Stimulated activated CD4-positive, alpha-beta T cell treated with anti-CD3 and anti-CD28 coated beads, Interleukin-4, amount 100 ng/mL, for 4 hours (primary cell): ENCODE measurements around the gene FXYD1.

Source experiments
- DNase-seq, 2 experiments: peaks; one replicate each; pipeline ENCODE4 v3.0.0-alpha.2; 2020

The FXYD1 gene

DNA sequence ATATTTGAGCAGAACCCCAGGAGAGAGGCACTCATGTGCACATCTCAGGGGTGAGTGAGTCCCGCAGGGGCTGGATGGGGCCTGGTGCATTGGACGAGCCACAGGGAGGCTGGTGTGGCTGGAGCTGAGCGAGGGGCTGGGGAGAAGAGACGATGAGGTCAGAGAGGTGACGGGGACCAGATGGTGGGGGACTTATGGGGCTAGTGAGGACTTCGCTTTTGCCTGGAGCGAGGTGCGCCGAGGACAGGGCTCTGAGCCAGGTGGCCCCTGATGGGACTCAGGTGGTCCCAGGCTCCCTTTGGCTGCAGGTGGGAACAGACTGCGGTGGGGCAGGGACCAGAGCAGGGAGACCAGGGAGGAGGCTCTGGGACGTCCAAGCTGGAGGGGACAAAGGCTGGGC lies 29.9 kb upstream of the FXYD1 start:
- DNase-seq: no peak

DNA sequence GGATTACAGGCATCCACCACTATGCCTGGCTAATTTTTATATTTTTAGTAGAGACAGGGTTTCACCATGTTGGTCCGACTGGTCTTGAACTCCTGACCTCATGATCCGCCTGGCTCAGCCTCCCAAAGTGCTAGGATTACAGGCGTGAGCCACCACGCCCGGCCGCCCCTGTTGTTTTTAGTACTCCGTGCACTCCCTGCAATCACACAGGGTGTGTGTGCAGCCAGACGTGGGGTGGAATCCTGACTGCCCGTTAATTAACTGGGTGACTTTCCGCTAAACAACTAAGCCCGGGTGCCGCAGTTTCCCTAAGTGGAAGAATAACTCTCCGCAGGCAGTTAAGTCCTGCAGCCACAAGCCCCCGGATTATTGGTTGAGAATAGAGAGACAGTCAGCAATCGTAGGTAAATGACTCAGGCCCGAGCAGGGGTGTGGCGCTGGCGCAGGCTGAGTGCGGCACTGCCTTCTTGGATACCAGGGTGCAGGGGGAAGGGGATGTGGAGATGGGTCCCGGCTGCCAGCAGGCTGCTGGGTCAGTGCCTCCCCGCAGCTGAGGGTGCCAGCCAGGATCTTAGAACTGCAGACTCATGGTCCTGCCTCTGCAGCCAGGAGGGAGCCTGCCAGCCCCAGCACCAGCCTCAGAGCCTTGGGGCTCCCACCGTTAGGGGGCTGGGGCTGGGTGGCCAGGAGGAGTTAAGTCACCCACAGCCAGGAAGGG lies 29.1 kb upstream of the FXYD1 start:
- no peak for DNase-seq

DNA sequence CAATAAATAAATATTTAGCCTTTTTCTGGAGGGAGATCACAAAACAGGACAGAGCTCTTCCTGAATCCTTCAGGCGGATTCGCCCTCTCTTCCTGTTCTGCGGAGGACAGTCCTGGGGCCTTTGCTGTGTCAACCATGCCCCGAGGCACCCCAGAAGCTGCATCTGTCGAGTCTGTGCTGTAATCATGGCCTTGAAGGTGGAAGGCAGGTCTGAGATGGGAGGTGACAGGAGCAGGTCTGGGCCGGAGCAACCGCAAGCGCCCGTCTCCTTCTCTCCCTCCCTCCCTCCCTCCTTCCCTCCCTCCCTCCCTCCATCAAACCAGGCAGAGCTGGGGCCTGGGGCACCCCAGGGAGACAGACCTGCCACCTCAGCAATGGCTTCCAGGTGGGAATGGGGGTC lies 27.6 kb upstream of the FXYD1 start:
- DNase-seq: no peak

DNA sequence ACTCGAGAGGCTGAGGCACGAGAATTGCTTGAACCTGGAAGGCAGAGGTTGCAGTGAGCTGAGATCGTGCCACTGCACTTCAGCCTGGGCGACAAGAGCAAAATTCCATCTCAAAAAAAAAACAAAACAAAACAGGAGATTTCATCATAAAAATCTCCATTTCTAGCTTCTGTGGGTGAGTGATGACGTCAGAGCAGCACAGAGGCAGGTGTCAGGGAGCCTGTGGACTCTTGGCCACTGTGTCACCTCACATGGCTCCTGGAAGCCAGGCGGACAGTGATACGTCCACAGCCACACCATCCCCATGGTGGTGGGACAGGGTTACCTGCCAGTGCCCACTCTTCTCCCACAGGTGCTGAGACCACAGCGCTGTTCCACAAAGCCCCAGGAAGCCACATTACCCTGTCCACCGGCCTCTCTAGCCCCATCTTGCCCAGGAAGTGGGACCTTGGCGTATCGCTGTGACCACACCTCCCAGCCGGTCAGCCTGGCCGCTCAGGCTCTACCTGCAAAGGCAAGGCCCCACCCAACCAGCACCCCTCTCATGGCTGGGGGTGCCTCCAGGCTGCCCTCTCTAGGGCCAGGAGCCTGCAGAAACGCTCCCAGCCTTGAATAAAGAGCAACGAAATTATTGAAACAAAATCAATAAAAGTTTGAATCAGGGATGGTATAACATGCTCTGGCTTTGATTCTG lies 25.5 kb upstream of the FXYD1 start:
- DNase-seq: no peak

DNA sequence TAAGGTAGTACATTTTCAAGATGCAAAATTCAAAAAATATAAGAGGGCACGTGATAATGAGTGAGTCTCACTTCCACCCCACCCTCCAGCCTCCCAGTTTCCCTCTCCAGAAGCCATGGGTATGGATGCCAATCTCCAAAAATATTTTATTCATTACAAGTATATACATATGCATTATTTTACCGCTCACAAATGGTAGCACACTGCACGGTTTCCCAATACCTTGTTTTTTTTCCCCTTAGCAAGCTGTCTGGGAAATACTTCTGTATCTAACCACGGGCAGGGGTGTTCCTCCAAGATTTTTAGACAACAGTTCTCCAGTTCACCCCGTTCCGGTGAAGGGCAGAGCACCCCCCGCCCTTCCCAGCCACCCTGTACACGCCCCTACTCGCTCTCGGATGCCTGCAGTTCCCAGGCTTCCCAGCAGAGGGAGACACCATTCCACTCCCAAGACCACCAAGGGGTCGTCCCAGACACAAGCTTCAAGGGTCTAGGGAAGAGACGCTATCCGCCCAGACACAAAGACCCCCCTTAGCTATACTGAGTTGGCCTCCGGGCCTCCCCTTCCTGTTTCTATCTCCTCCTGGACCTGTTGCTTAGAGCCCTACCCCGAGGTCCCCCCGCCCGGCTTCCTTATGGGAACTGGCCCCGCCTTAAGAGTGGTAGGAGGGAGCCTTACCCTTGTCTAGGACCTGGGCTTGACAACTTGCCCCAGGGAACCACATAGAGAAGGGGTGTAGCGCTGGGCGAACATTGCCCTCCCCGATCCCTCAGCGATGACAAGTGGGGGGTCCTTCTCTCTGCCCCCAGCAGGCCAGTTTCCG lies 24.1 kb upstream of the FXYD1 start:
- DNase-seq: peak; percentile 54 to 68

DNA sequence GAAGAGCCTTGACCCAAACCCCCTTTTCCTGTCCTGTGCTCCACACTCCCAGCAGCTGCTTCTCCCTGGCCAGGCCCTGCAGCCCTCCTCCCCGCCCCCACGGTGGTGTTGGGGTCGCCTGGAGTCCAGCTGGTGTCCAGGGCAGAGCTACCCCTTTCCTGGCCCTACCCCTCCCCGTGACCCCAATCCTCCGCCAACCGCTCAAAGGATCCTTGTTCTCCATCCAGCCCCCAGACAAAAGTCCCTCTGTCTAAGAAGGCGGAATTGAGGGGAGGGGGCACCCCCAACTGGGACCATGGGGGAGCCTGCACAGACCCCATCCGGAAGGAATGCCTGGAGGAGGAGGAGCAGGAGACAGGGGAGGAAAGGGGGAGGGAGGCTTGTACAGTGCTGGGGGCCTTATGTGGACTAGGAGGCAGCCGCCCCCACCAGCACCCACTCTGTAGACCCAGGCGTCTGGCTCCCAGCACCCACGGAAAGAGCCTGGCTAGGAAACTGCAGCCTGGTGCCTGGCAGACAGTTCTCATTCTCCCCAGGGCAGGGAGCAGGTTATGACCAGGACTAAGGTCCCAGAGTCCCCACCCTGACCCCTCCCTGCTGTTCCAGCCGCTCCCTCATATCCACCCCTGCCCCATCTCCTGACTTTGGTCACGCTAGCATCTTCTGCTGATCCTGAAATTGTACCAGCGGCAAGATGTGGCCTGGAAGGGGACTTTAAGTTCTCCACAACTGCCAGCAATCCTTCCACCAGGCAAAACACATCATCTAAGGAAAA lies 23.3 kb upstream of the FXYD1 start, which contains the start of gene FXYD3:
Gene FXYD3, plus strand, starts transcription at position 647 of the 775 bp plus-strand sequence. CDS start 3,554 bp downstream, outside the sequence.
- no peak for DNase-seq

DNA sequence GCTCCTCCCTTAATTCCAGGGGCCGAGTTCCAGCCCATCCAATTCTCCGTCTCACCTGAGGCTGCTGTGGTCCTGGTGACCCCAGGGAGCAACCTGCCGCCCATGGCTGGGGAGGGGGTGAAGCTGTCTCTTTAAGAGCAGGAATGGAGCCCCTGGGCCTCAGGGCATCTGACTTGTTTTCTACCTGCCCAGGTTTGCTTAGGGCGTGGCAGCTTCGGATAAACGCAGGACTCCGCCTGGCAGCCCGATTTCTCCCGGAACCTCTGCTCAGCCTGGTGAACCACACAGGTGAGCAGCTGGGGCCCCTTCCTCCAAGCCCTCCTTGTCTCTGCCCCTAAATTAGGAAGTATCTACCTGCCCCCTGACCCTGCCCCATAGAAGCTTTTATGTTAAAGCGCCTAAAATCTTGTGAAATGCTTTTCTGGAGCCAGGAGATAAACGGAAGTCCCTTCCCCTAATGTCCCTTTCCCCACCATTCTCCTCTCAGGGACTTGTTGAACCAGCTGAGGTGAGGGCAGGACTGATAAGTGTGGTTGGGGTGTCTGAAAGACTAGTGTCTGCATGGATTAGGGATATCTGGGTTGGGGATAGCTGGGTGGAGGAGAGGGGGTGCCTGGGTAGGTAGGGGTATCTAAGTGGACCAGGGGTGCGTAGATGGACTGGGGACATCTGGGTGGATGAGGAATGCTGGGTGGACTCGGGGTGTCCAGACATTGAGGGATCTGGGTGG lies 22.4 kb upstream of the FXYD1 start:
- DNase-seq: no peak

DNA sequence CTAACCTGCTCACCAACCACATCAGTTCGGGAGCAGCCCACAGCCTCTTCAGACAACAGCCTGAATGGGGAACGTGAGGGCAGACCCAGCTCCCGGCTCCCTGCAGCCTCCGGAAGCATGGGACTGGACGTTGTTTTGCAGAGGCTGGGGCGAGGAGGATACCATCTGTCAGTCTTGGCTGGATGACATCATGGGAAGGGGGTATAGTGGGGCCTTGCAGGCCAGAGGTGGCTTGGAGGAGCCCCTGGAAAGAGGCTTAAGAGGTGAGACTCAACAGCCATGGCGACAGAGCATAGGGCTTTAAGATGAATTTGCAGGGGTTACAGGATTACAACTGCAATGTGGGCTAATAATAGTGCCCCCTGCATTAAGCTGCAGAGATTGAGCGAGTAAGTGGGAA lies 21.5 kb upstream of the FXYD1 start:
- DNase-seq: no peak

DNA sequence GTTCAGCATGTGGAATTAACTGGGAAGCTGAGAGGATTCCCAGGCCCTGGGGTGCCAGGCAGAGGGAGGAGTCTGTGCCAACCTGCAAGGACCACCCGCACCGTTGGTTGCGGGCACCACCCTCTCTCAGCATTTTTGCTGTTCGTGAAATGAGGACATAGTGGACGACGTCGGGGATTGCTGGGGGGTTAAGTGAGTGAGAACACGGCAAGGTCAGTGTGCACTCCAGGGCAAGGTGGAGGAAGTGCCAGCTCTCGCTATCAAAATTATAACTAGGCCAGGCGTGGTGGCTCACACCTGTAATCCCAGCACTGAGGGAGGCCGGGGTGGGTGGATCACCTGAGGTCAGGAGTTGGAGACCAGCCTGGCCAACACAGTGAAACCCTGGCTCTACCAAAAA lies 20.8 kb upstream of the FXYD1 start:
- DNase-seq: no peak

DNA sequence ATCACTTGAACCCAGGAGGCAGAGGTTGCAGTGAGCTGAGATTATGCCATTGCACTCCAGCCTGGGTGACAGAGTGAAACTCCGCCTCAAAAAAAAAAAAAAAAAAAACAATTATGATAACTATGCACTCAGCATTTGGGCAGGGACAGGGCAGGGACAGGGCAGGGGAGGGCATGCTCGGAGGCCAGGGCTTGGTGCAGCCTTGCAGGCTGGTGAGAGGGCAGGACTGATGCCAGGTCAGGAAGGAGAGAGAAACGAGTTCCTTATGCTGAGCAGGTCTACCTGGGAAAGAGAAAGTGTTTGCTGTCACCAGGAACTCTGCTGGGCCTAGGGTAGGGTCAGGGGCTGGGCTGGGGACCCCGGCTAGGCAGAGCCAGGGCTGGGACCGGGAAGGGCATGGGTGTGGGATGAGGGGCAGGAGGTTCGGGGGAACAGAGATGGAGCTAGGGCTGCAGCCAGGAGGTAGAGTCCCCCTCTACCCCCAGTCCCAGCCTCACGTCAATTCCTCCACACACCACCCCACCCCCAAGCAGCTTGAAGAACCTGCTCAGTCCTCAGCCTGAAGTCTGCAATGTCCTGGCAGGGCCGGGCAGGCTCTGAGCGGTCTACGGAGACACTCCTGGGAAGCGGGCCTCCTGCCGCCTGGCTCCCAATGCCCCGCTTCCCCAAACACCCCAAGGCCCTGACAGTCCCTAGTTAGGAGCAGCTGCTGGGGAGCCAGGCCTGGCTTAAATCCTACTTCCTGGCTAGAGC lies 20.2 kb upstream of the FXYD1 start:
- DNase-seq: no peak

DNA sequence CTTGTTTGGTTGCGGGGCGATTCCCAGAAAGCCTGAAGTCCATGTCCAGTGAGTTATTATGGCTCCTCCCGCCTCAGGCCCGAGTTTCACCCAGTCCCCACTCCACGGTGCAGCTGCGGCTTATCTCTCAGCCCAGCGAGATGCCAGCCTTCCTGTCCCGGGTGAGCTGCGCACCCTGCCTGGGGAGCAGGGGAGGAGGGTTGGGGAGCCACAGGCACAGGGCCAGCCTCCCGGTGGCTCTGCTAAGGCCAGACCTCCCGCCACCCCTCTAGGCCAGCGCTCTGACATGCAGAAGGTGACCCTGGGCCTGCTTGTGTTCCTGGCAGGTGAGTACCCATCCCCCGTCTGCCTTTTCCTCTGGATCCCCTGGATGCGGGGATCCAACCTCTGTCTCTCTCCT lies 19.5 kb upstream of the FXYD1 start:
- no peak for DNase-seq

DNA sequence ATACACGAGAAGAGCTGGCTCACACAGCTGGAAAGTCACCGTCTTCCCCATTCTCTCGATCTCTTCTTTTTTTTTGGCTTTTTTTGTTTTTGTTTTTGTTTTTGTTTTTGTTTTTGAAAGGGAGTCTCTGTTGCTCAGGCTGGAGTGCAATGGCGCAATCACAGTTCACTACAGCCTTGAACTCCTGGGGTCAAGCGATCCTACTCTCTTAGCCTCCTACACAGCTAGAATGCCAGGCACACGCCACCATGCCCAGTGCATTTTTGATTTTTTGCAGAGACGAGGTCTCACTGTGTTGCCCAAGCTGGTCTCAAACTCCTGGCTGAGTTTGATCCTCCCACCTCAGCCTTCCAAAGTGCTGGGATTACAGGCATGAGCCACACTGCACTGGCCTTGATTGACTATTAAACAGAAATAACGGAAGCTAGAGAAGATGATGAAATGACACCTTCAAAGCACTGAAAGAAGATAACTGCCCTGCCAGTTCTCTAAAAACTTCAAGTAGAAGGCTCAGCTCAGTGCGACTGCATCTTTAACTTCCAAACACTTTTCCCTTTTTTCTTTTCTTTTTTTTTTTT lies 19.0 kb upstream of the FXYD1 start:
- DNase-seq: no peak

DNA sequence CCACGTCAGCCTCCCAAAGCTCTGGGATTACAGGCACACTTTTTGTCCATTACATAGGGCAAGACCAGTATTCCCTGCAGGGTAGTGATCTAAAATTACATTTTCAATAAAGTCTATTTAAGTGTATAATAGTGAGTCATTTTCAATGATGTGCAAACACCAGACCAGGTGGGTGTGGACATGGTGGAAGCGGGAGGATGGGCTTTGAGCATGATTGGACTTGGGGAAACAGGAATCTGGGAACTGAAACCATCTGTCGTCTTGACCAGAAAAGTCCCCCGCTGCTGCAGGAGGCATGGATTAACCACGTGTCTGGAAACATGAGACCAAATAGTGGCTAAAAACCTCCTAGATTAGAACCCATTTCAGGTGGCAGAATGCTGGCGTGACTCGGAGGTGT lies 18.1 kb upstream of the FXYD1 start:
- no peak for DNase-seq

DNA sequence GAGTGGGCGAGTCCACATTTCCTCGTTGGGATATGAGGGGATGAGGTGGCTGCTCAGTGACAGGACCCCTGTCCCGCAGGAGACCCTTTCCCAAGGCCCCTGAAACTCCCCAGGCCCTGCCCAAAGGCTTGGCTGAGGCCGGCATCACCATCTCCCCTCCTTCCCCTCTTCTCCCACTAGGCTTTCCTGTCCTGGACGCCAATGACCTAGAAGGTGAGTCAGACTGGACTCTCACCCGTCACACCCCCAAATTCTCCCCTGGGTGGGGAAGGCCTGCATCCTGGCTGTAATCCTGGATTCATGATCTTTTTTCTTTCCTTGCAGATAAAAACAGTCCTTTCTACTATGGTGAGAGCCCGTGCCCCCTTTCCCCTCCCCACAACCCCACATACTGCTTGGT lies 17.7 kb upstream of the FXYD1 start:
- no peak for DNase-seq

DNA sequence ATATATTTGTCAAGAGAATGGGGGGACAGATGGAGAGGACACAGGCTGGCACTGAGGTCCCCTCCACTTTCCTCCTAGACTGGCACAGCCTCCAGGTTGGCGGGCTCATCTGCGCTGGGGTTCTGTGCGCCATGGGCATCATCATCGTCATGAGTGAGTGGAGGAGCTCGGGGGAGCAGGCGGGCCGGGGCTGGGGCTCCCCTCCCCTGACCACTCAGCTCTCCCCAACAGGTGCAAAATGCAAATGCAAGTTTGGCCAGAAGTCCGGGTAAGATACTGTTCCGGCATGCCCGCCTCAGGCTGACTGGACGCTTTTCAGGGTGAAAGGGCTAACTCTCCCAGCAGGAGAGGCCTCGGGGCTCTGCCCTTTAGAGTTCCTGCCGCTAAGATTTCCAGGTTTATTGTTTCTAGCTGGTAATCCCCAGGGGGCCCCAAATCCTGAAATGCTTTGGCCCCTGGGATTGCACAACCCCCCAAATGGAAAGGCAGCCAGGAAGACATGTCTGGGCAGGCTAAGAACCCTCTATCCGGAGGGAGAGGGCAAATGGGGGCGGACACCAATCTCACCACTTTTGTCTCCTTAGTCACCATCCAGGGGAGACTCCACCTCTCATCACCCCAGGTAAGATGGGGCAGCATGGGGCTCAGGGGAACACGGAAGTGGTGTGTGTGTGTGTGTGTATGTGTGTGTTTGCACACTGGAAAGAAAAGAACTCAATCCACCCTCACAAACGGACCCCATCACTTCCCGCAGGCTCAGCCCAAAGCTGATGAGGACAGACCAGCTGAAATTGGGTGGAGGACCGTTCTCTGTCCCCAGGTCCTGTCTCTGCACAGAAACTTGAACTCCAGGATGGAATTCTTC lies 15.7 kb upstream of the FXYD1 start:
- DNase-seq: no peak

DNA sequence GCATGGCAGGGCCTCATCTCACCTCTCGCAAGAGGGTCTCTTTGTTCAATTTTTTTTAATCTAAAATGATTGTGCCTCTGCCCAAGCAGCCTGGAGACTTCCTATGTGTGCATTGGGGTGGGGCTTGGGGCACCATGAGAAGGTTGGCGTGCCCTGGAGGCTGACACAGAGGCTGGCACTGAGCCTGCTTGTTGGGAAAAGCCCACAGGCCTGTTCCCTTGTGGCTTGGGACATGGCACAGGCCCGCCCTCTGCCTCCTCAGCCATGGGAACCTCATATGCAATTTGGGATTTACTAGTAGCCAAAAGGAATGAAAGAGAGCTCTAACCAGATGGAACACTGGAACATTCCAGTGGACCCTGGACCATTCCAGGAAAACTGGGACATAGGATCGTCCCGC lies 15.1 kb upstream of the FXYD1 start:
- DNase-seq: no peak

DNA sequence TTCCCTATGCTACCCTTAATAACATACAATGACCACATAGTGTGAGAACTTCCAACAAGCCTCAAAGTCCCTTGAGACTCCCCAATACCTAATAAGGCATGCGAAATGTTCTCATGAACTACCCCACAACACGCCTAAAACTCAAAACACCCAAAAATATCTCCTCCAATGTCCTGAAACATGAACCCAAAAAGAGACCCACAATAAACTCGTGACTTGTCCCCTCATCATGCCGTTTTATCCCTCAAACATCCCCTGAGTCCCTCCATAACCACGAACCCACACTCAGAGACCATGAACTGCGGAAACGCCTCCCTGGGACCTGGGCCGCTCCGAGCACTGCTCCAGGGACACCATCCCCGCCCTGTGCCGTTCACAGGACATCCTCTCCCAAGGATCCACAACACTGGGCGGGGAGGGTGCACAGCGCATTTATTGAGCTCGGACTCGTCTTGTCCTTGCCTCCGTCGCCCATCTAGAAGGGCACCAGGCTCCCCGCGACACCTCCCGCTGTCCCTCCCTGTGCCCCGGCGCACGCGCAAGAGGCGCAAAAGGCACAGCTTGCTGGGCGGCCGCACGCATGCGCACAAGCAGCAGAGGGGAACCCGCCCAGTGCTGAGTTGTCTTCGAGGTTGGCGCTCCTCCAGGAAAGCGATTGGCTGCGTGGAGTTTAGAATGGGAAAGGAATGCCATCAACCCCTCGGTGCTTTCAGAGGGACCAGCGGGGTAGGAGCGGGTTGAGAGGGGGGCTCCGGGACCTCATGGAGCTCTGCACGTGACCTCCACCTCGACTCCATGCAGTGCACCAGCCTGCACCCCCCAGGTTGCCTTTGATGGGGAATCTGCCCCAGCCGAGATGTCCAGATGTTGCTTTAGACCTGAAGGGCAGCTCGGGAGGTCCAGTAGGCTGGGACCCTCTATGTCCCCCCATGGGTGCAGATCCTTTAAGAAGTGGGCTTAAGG lies 14.2 kb upstream of the FXYD1 start:
- peak; percentile 86 to 87 for DNase-seq

DNA sequence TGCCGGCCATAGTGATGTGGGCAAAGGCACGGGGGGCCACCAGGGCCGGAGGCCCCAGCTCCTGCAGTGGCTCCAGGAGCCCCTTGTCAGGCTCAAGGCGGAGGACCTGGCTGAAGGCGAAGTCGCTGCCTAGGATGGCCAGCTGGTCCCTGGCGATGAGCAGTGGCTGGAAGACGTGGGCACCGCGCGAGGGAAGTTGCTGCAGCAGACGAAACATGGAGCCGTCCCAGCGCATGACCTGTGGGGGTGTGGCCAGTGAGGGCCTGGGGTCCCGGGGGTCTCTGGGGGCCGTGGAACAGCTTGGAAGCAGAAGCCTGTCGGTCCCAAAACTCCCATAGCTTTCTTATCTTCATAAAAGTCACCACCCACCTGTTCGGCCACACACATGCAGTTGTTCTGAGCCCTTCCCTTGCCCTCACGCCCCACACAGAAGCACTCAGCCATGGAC lies 13.3 kb upstream of the FXYD1 start:
- DNase-seq: no peak
